Measurements from ENCODE around the gene TMEM131. TPM values are rescaled to one million over a fixed set of nuclear protein-coding genes. Genes with fewer than 3 reads are reported as not detected.
"Not testable (repeated sequence)": the region's sequence is repeated elsewhere in the genome, so short reads cannot be mapped to it uniquely, and the experiment has no call there.

Gene TMEM131
- total RNA-seq, 1 donor from 2014 or later = 31.4 TPM

DNA sequence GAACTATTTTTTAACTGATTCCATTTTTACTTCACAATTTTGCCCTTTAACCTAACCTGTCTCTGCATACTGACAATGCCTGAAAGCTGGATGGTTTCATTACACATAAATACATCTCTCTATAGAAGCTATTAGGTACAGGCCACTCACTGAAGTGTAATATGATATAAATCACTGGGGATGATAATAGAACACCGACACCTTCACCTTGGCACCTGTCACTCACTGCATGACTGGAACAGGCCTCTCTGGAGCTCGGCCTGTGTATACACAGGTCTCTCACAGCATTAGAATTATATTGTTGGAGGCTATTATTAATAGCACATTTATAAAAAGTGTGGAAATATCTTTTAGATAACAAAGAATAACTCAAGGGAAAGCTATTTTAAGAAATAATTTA lies 138.2 kb downstream of the TMEM131 start:
- no peak overlapping the region for H3K27ac Mint-ChIP-seq (ENCODE audit: unreplicated experiment)
- no peaks in the 10 kb centered on the region for H3K27me3 Mint-ChIP-seq (ENCODE audit: low read depth)
- H3K4me3 Mint-ChIP-seq (ENCODE audit: unreplicated experiment) = no peak overlapping the region
- H3K4me1 Mint-ChIP-seq (ENCODE audit: low read depth) = peaks cover 4% of the 10 kb centered on the region
- H3K36me3 Mint-ChIP-seq (ENCODE audit: low read depth) = peaks cover 6% of the 10 kb centered on the region
- H3K9me3 Mint-ChIP-seq (ENCODE audit: low read depth) = peaks cover 5% of the 10 kb centered on the region
- TF ChIP-seq, protein P1, sequence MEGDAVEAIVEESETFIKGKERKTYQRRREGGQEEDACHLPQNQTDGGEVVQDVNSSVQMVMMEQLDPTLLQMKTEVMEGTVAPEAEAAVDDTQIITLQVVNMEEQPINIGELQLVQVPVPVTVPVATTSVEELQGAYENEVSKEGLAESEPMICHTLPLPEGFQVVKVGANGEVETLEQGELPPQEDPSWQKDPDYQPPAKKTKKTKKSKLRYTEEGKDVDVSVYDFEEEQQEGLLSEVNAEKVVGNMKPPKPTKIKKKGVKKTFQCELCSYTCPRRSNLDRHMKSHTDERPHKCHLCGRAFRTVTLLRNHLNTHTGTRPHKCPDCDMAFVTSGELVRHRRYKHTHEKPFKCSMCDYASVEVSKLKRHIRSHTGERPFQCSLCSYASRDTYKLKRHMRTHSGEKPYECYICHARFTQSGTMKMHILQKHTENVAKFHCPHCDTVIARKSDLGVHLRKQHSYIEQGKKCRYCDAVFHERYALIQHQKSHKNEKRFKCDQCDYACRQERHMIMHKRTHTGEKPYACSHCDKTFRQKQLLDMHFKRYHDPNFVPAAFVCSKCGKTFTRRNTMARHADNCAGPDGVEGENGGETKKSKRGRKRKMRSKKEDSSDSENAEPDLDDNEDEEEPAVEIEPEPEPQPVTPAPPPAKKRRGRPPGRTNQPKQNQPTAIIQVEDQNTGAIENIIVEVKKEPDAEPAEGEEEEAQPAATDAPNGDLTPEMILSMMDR (IDR thresholded peaks at IDR 0.05) = no peak
- no peak for DNase-seq (ENCODE audit: low spot score)

- not testable (repeated sequence) for H3K36me3 Mint-ChIP-seq (ENCODE audit: low read depth); H3K27ac Mint-ChIP-seq (ENCODE audit: unreplicated experiment); H3K4me3 Mint-ChIP-seq (ENCODE audit: unreplicated experiment); H3K9me3 Mint-ChIP-seq (ENCODE audit: low read depth); DNase-seq (ENCODE audit: low spot score); H3K27me3 Mint-ChIP-seq (ENCODE audit: low read depth)
- peaks cover 17% of the 10 kb centered on the region for H3K4me1 Mint-ChIP-seq (ENCODE audit: low read depth)
Measured at GRCh38 chr2:97853057-97853456, 142.7 kb downstream of the TMEM131 start.

GRCh38 chr2:97851172-97851571 lies 144.6 kb downstream of the TMEM131 start:
- no peak for DNase-seq (ENCODE audit: low spot score)
- TF ChIP-seq, protein P1 (IDR thresholded peaks at IDR 0.05) = no peak
- Mint-ChIP-seq H3K4me3 (ENCODE audit: unreplicated experiment) (no peak overlapping the region), H3K27ac (ENCODE audit: unreplicated experiment) (no peak overlapping the region), H3K9me3 (ENCODE audit: low read depth) (no peaks in the 10 kb centered on the region), H3K4me1 (ENCODE audit: low read depth) (peaks cover 15% of the 10 kb centered on the region), H3K27me3 (ENCODE audit: low read depth) (no peaks in the 10 kb centered on the region), H3K36me3 (ENCODE audit: low read depth) (peaks cover 6% of the 10 kb centered on the region)

DNA sequence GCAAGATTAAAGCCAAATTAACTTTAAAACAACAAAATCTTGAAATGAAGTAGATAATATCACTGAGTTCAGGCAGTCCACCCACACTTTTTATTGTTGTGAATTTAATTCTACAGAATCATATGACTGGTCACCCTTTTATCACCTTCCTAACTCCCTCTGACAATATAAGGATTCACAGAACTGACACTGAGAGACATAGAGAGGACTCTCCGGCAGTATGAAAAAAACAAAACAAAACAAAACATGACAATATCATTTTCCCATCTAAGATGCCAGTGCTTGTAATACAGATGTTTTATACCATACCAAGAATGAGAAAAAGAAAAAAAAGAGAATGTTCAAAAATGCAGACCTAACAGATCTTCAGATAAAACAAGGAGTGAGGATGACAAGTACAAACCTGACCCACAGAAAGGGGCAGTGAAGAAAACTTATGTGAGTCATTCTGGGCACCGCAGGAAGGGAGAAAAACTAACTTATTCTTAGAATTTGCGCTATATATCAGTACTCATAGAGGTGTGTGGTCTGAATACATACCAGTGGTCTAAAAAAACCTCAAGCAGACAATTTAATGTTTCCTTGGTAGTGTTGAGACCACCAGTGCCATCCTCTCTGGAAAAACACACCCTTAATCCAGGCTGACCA lies 145.7 kb downstream of the TMEM131 start:
- Mint-ChIP-seq H3K36me3 (ENCODE audit: low read depth) (peaks cover 6% of the 10 kb centered on the region), H3K27ac (ENCODE audit: unreplicated experiment) (no peak overlapping the region), H3K4me1 (ENCODE audit: low read depth) (peaks cover 15% of the 10 kb centered on the region), H3K27me3 (ENCODE audit: low read depth) (no peaks in the 10 kb centered on the region), H3K4me3 (ENCODE audit: unreplicated experiment) (no peak overlapping the region), H3K9me3 (ENCODE audit: low read depth) (no peaks in the 10 kb centered on the region)
- TF ChIP-seq, protein P1 (IDR thresholded peaks at IDR 0.05) = no peak
- DNase-seq (ENCODE audit: low spot score) = no peak

DNA sequence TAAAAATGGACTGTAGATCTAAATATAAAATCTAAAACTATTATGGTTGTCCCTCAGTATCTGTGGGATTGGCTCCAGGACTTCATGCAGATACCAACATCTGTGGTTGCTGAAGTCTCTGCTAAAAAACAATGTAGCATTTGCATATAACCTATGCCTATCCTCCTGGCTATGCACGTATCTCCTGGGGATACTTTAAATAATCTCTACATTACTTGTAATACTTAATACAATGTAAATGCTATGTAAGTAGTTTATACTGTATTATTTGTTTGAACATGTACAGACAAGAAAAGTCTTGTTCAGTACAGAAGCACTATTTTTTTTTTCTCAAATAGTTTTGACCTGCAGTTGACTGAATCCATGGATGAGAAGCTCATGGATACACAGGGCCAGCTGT lies 147.4 kb downstream of the TMEM131 start:
- Mint-ChIP-seq H3K27ac (ENCODE audit: unreplicated experiment) (no peak overlapping the region), H3K27me3 (ENCODE audit: low read depth) (no peaks in the 10 kb centered on the region), H3K4me3 (ENCODE audit: unreplicated experiment) (no peak overlapping the region), H3K4me1 (ENCODE audit: low read depth) (peaks cover 15% of the 10 kb centered on the region), H3K36me3 (ENCODE audit: low read depth) (peaks cover 2% of the 10 kb centered on the region), H3K9me3 (ENCODE audit: low read depth) (no peaks in the 10 kb centered on the region)
- TF ChIP-seq, protein P1 (IDR thresholded peaks at IDR 0.05) = no peak
- DNase-seq (ENCODE audit: low spot score) = no peak

DNA sequence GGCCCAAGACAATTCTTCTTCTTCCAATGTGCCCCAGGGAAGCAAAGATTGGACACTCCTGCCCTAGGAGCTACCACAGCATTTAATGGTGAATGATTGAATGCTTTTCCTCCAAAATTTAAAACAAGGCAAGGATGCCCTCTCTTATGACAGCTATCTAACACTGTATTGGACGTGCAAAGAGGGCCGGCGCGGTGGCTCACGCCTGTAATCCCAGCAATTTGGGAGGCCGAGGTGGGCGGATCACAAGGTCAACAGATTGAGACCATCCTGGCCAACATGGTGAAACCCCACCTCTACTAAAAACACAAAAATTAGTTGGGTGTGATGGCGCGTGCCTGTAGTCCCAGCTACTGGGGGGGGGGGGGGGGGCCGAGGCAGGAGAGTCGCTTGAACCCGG lies 149.0 kb downstream of the TMEM131 start:
- DNase-seq (ENCODE audit: low spot score); H3K27me3 Mint-ChIP-seq (ENCODE audit: low read depth); H3K4me3 Mint-ChIP-seq (ENCODE audit: unreplicated experiment); H3K27ac Mint-ChIP-seq (ENCODE audit: unreplicated experiment); H3K9me3 Mint-ChIP-seq (ENCODE audit: low read depth); H3K36me3 Mint-ChIP-seq (ENCODE audit: low read depth): not testable (repeated sequence)
- peaks cover 15% of the 10 kb centered on the region for H3K4me1 Mint-ChIP-seq (ENCODE audit: low read depth)

Measured in chondrocyte (in vitro differentiated cells).